WTC11 (cell line): ENCODE measurements around the gene ZMYND8. TPM values are rescaled to one million over a fixed set of nuclear protein-coding genes. Genes with fewer than 3 reads are reported as not detected.
"Not testable (repeated sequence)": the region's sequence is repeated elsewhere in the genome, so short reads cannot be mapped to it uniquely, and the experiment has no call there.

Experiments used
- ATAC-seq: fragments of 200-7000 bp; cut with Tn5 transposase; 2 replicates; pipeline ENCODE4 v1.10.0; 2021; ENCODE audit warnings: mild to moderate bottlenecking, moderate library complexity
- CTCF ChIA-PET: fragments of 300-600 bp; sonication (Branson Sonifier 250); formaldehyde crosslinking; loops from one replicate; lab custom pipeline; 2021; ENCODE audit warnings: antibody characterized with exemption; lab: Charles Lee
- POLR2A ChIA-PET: fragments of 350-600 bp; sonication (Branson Sonifier 250); formaldehyde crosslinking; loops from one replicate; lab custom pipeline; 2021; ENCODE audit warnings: antibody characterized with exemption; lab: Charles Lee
- DNase-seq: peaks from one replicate; pipeline ENCODE4 v3.0.0; 2021; ENCODE audit warnings: low spot score
- H3K27ac Mint-ChIP-seq: 2 replicates; pipeline ENCODE4 v1.8.0; 2021; ENCODE audit warnings: mixed read lengths
- H3K27me3 Mint-ChIP-seq: 2 replicates; pipeline ENCODE4 v1.8.0; 2021; ENCODE audit warnings: low read depth, mild to moderate bottlenecking, moderate library complexity, mixed read lengths
- H3K36me3 Mint-ChIP-seq: 2 replicates; pipeline ENCODE4 v1.8.0; 2021; ENCODE audit warnings: mixed read lengths
- H3K4me1 Mint-ChIP-seq: 2 replicates; pipeline ENCODE4 v1.8.0; 2022; ENCODE audit warnings: mixed read lengths
- H3K4me3 Mint-ChIP-seq: 2 replicates; pipeline ENCODE4 v1.8.0; 2021; ENCODE audit warnings: mild to moderate bottlenecking, moderate library complexity, mixed read lengths
- H3K9me3 Mint-ChIP-seq: 2 replicates; pipeline ENCODE4 v1.8.0; 2021; ENCODE audit warnings: mixed read lengths
- ATF1 ChIP-seq: sonication (generic); formaldehyde crosslinking; IDR thresholded peaks from 2 replicates; pipeline ENCODE4 v1.8.1; 2023; ENCODE audit warnings: mild to moderate bottlenecking, moderate library complexity, missing genetic modification reagents
- ESRRA ChIP-seq: sonication (generic); formaldehyde crosslinking; IDR thresholded peaks from 2 replicates; pipeline ENCODE4 v1.8.1; 2022; ENCODE audit warnings: mild to moderate bottlenecking, missing genetic modification reagents, borderline replicate concordance
- GTF2I ChIP-seq: fragments of 250-450 bp; sonication (Bioruptor Pico); conservative IDR thresholded peaks from 2 replicates; pipeline ENCODE4 v1.4.0; 2021; ENCODE audit warnings: mild to moderate bottlenecking
- JUN ChIP-seq: sonication (generic); formaldehyde crosslinking; IDR thresholded peaks from 2 replicates; pipeline ENCODE4 v1.8.0; 2023; ENCODE audit warnings: mild to moderate bottlenecking, missing genetic modification reagents
- NFE2L1 ChIP-seq: sonication (generic); formaldehyde crosslinking; IDR thresholded peaks from 2 replicates; pipeline ENCODE4 v1.8.1; 2023; ENCODE audit warnings: missing genetic modification reagents
- NR2C2 ChIP-seq: sonication (generic); formaldehyde crosslinking; IDR thresholded peaks from 2 replicates; pipeline ENCODE4 v1.8.0; 2022; ENCODE audit warnings: mild to moderate bottlenecking, missing genetic modification reagents
- PRRX2 ChIP-seq: fragments of 250-450 bp; sonication (Bioruptor Pico); IDR thresholded peaks from 2 replicates; pipeline ENCODE4 v1.8.0; 2021; ENCODE audit warnings: mild to moderate bottlenecking
- SMAD3 ChIP-seq: sonication (generic); formaldehyde crosslinking; IDR thresholded peaks from 2 replicates; pipeline ENCODE4 v1.8.0; 2022; ENCODE audit warnings: missing genetic modification reagents, mild to moderate bottlenecking, borderline replicate concordance
- TCF7 ChIP-seq: sonication (generic); formaldehyde crosslinking; IDR thresholded peaks from 2 replicates; pipeline ENCODE4 v1.8.0; 2022; ENCODE audit warnings: mild to moderate bottlenecking, low read depth, missing genetic modification reagents, moderate library complexity
- ZNF121 ChIP-seq: sonication (generic); formaldehyde crosslinking; IDR thresholded peaks from 2 replicates; pipeline ENCODE4 v1.8.0; 2023; ENCODE audit warnings: missing genetic modification reagents
- ZNF138 ChIP-seq: sonication (generic); formaldehyde crosslinking; conservative IDR thresholded peaks from 2 replicates; pipeline ENCODE4 v1.8.1; 2022; ENCODE audit warnings: mild to moderate bottlenecking, moderate library complexity, missing genetic modification reagents
- ZNF396 ChIP-seq: fragments of 250-450 bp; sonication (Bioruptor Pico); IDR thresholded peaks from 2 replicates; pipeline ENCODE4 v1.8.0; 2021; ENCODE audit warnings: mild to moderate bottlenecking, moderate library complexity, borderline replicate concordance
- ZNF423 ChIP-seq: fragments of 250-450 bp; sonication (Bioruptor Pico); IDR thresholded peaks from 2 replicates; pipeline ENCODE4 v2.1.2; 2022; ENCODE audit warnings: mild to moderate bottlenecking, moderate library complexity
- total RNA-seq: library from RNA; stranded (reverse); gene quantifications from 3 replicates; pipeline ENCODE4 v1.2.3, GENCODE V29; 2021
- TF ChIP-seq, protein P1 (sequence below): sonication (generic); formaldehyde crosslinking; IDR thresholded peaks from 2 replicates; pipeline ENCODE4 v1.8.1; 2023; ENCODE audit warnings: mild to moderate bottlenecking, moderate library complexity, missing genetic modification reagents
- TF ChIP-seq, protein P2 (sequence below): sonication (generic); formaldehyde crosslinking; IDR thresholded peaks from 2 replicates; pipeline ENCODE4 v1.8.1; 2022; ENCODE audit warnings: low read depth, mild to moderate bottlenecking, moderate library complexity, missing genetic modification reagents, borderline replicate concordance
- TF ChIP-seq, protein P3 (sequence below): sonication (generic); formaldehyde crosslinking; IDR thresholded peaks from 2 replicates; pipeline ENCODE4 v1.8.0; 2022; ENCODE audit warnings: missing genetic modification reagents
- TF ChIP-seq, protein P4 (sequence below): sonication (generic); formaldehyde crosslinking; IDR thresholded peaks from 2 replicates; pipeline ENCODE4 v1.8.0; 2023; ENCODE audit warnings: mild to moderate bottlenecking, missing genetic modification reagents

ZMYND8 gene
- total RNA-seq, 1 experiment from 2014 or later, result 114 TPM

DNA sequence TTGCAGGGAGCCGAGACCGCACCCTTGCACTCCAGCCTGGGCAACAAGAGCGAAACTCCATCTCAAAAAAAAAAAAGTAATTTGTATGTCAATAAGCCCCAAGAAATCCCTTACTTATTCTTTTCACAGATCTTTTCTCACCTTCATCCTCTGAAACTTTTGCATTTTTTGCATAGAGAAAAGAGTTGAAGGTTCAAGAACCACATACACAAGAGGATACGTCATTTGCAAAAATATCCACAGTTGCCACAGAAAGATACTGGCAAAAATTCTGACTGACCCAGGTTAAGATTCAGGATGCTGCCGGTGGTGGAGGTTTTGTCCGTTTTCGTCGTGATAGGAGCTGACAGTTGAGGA is 94.5 kb downstream of the ZMYND8 start:
- ChIA-PET POLR2A (no interaction called here), CTCF (interaction anchor here (5.2 kb wide), 1 partner anchor 122 kb away, joined by 24 read pairs; no protein-coding TSS in a partner anchor)
- Mint-ChIP-seq H3K9me3 (no peaks in the 10 kb centered on the region), H3K36me3 (peaks cover 67% of the 10 kb centered on the region), H3K27me3 (no peaks in the 10 kb centered on the region), H3K4me1 (peaks cover 11% of the 10 kb centered on the region), H3K4me3 (no peak overlapping the region), H3K27ac (peak overlapping the region; percentile 18; the same call in 1 of the 2 replicates)
- TF ChIP-seq JUN (CRISPR knock-in tag), result no peak
- no peak for TF ChIP-seq NR2C2 (CRISPR knock-in tag)
- TF ChIP-seq ESRRA (CRISPR knock-in tag), result no peak
- TF ChIP-seq ZNF138 (CRISPR knock-in tag), result no peak
- TF ChIP-seq, protein P1, sequence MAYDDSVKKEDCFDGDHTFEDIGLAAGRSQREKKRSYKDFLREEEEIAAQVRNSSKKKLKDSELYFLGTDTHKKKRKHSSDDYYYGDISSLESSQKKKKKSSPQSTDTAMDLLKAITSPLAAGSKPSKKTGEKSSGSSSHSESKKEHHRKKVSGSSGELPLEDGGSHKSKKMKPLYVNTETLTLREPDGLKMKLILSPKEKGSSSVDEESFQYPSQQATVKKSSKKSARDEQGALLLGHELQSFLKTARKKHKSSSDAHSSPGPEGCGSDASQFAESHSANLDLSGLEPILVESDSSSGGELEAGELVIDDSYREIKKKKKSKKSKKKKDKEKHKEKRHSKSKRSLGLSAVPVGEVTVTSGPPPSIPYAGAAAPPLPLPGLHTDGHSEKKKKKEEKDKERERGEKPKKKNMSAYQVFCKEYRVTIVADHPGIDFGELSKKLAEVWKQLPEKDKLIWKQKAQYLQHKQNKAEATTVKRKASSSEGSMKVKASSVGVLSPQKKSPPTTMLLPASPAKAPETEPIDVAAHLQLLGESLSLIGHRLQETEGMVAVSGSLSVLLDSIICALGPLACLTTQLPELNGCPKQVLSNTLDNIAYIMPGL (CRISPR knock-in tag), result no peak
- TF ChIP-seq NFE2L1 (CRISPR knock-in tag), result no peak
- ATAC-seq (no peak), DNase-seq (no peak)

DNA sequence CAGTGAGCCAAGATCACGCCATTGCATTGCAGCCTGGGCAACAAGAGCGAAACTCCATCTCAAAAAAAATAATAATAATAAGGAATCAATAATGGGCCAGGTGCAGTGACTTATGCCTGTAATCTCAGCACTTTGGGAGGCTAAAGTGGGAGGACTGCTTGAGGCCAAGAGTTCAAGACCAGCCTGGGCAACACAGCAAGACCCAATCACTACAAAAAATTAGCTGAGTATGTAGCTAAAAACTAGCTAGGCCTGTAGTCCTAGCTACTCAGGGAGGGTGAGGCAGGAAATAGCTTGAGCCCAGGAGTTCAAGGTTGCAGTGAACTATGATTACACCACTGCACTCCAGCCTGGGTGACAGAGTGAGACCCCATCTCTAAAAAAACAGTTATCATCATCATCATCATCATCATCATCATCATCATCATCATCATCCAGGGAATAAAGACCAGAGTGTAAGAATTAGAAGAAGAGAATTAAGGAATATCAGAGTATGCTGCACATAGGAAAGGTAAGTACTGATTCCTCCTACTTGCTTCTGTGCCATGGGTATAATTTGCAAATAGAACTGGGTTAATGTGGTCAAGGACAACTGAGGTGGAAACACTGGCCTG is 95.2 kb downstream of the ZMYND8 start:
- DNase-seq, H3K27me3 Mint-ChIP-seq, H3K27ac Mint-ChIP-seq, POLR2A ChIA-PET, H3K4me3 Mint-ChIP-seq, H3K9me3 Mint-ChIP-seq, ATAC-seq, H3K4me1 Mint-ChIP-seq: not testable (repeated sequence)
- peaks cover 66% of the 10 kb centered on the region for H3K36me3 Mint-ChIP-seq
- CTCF ChIA-PET, result interaction anchor here (5.2 kb wide), 1 partner anchor 123 kb away, joined by 24 read pairs; no protein-coding TSS in a partner anchor
- 0 out of 2 replicates have a peak, but pooled peaks have one; percentile 44 for TF ChIP-seq ZNF121

DNA sequence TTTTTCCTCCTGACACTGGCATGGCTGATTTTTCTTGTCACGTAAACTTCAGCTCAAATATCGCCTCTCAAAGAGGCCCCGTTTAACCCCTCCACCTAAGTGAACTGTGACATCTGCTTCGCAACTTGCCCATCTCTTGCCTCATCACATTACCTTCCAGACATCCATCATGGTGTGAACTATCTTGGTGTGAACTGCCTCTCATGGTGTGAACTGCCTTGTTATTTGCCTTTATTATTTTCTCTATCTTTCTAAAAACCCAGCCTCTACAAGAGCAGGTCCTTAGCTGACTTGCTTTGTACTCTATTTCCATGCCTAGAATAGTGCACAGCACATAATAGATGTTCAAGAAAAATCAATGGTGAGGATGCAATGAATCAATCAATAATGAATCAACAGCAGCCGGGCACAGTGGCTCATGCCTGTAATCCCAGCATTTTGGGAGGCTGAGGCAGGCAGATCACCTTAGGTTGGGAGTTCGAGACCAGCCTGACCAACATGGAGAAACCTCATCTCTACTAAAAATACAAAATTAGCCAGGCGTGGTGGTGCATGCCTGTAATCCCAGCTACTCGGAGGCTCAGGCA is 95.9 kb downstream of the ZMYND8 start:
- peaks cover 69% of the 10 kb centered on the region for H3K36me3 Mint-ChIP-seq
- H3K4me3 Mint-ChIP-seq, H3K27ac Mint-ChIP-seq, H3K9me3 Mint-ChIP-seq, H3K27me3 Mint-ChIP-seq, ATAC-seq, CTCF ChIA-PET, DNase-seq, POLR2A ChIA-PET, H3K4me1 Mint-ChIP-seq: not testable (repeated sequence)

DNA sequence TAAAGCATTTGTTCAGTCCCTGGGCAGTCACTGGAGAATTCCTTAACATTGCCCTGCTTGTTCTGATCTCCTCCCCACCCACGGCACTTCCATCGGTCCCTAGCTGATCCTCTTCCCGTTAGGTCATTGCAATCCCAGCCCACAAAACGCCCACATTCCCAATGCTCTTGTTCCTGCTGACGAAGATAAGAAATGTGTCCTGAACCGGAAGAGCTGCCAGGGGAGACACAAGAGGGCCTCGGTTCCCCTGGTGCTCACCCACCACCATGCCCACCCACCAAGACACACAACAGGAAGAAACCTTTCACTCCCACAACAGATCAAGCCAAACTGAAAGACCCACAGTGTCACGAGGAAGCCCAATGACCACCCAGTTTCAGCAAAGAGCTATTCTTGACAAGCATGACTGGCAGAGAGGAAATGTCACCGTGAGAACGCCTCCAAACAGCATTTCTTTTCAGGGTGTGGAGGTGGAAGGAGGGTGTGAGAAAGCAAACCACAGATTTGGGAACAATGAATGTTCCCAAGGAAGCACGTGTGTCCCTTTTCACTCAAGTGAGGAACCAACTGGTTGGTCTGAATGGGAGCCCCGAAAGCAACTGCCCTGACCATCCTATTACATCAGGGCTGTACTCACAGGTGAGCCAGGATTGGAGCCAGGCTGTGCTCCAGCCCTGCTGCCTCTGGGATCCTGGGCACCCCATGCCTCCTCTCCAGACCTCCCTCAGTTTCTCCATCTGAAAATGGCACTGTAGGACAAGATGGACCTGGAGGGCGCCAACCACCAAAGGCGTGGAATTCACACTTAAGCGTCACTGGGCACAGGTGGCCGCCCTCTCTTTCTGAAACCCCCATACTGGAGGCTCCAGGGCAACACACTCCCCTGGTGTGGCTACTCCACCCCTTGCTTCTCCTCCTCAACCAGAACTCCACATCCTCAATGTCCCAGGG is 97.5 kb downstream of the ZMYND8 start:
- Mint-ChIP-seq H3K36me3 (peaks cover 73% of the 10 kb centered on the region), H3K4me3 (no peak overlapping the region)
- TF ChIP-seq ZNF121 (no peak), ATF1 (CRISPR knock-in tag) (no peak), SMAD3 (CRISPR knock-in tag) (no peak), GTF2I (no peak), TCF7 (CRISPR knock-in tag) (no peak), PRRX2 (no peak), ZNF423 (CRISPR knock-in tag) (no peak), ZNF396 (CRISPR knock-in tag) (no peak)
- TF ChIP-seq, protein P2, sequence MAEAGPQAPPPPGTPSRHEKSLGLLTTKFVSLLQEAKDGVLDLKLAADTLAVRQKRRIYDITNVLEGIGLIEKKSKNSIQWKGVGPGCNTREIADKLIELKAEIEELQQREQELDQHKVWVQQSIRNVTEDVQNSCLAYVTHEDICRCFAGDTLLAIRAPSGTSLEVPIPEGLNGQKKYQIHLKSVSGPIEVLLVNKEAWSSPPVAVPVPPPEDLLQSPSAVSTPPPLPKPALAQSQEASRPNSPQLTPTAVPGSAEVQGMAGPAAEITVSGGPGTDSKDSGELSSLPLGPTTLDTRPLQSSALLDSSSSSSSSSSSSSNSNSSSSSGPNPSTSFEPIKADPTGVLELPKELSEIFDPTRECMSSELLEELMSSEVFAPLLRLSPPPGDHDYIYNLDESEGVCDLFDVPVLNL (CRISPR knock-in tag), result no peak
- TF ChIP-seq, protein P3, sequence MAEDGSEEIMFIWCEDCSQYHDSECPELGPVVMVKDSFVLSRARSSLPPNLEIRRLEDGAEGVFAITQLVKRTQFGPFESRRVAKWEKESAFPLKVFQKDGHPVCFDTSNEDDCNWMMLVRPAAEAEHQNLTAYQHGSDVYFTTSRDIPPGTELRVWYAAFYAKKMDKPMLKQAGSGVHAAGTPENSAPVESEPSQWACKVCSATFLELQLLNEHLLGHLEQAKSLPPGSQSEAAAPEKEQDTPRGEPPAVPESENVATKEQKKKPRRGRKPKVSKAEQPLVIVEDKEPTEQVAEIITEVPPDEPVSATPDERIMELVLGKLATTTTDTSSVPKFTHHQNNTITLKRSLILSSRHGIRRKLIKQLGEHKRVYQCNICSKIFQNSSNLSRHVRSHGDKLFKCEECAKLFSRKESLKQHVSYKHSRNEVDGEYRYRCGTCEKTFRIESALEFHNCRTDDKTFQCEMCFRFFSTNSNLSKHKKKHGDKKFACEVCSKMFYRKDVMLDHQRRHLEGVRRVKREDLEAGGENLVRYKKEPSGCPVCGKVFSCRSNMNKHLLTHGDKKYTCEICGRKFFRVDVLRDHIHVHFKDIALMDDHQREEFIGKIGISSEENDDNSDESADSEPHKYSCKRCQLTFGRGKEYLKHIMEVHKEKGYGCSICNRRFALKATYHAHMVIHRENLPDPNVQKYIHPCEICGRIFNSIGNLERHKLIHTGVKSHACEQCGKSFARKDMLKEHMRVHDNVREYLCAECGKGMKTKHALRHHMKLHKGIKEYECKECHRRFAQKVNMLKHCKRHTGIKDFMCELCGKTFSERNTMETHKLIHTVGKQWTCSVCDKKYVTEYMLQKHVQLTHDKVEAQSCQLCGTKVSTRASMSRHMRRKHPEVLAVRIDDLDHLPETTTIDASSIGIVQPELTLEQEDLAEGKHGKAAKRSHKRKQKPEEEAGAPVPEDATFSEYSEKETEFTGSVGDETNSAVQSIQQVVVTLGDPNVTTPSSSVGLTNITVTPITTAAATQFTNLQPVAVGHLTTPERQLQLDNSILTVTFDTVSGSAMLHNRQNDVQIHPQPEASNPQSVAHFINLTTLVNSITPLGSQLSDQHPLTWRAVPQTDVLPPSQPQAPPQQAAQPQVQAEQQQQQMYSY (CRISPR knock-in tag), result no peak
- TF ChIP-seq, protein P4, sequence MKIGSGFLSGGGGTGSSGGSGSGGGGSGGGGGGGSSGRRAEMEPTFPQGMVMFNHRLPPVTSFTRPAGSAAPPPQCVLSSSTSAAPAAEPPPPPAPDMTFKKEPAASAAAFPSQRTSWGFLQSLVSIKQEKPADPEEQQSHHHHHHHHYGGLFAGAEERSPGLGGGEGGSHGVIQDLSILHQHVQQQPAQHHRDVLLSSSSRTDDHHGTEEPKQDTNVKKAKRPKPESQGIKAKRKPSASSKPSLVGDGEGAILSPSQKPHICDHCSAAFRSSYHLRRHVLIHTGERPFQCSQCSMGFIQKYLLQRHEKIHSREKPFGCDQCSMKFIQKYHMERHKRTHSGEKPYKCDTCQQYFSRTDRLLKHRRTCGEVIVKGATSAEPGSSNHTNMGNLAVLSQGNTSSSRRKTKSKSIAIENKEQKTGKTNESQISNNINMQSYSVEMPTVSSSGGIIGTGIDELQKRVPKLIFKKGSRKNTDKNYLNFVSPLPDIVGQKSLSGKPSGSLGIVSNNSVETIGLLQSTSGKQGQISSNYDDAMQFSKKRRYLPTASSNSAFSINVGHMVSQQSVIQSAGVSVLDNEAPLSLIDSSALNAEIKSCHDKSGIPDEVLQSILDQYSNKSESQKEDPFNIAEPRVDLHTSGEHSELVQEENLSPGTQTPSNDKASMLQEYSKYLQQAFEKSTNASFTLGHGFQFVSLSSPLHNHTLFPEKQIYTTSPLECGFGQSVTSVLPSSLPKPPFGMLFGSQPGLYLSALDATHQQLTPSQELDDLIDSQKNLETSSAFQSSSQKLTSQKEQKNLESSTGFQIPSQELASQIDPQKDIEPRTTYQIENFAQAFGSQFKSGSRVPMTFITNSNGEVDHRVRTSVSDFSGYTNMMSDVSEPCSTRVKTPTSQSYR (CRISPR knock-in tag), result no peak

More for the DNA sequence above, 97.5 kb downstream of the ZMYND8 start:
- no peak for DNase-seq
- Mint-ChIP-seq H3K4me1 (no peaks in the 10 kb centered on the region), H3K27me3 (no peaks in the 10 kb centered on the region), H3K9me3 (no peaks in the 10 kb centered on the region), H3K27ac (peak overlapping the region; percentile 84)
- ChIA-PET POLR2A (no interaction called here), CTCF (interaction anchor here (0.5 to 1.9 kb wide), 3 partner anchors 14 to 254 kb away, joined by 3 to 8 read pairs (median 8); no protein-coding TSS in a partner anchor)
- ATAC-seq, result no peak
